NCI-H2196 treated with DMSO at 0.1 percent for 48 hours (cell line): ENCODE measurements around the gene GRID1.

Source experiments
- DNase-seq: peaks from one replicate; lab custom pipeline; 2025; ENCODE audit not compliant: unreplicated experiment; lab: John Stamatoyannopoulos, UW

The GRID1 gene

DNA sequence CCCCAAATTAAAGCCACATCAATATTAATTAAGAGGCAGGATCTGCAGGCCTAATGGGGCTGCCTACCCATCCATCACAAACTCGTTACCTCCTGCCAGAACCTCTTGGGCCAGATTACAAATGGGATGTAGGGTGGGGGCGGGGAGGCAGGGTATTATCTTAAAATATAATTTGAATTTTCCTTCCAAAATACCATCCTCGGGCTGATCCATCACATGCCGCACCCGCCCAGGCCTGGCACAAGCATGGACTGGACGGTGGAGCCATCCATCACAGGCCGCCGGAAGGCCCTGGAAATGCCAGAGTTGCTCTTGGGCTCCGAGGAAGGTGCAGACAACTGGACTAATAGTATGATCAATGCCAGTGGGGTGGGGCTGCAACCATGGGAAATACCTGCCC, 212.8 kb downstream of the GRID1 start:
- no peak for DNase-seq

DNA sequence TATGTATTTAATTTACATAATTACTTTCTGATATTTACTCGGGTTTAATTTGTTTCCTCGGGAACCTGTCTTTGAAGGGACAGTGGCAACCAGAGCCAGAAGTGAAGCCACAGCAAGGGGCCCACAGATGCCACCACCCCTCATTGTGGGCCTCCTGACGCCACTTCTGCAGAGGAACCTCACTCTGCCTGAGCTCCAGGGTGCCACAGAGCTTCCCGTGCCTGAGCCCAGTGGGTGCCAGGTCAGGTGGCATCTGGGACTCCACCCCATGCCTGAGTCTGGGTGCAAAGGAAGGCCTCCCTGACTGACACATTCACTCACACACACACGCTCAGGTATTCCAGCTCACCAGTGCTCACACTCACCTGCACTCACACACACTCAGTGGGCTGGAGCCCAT, 213.7 kb downstream of the GRID1 start:
- no peak for DNase-seq

DNA sequence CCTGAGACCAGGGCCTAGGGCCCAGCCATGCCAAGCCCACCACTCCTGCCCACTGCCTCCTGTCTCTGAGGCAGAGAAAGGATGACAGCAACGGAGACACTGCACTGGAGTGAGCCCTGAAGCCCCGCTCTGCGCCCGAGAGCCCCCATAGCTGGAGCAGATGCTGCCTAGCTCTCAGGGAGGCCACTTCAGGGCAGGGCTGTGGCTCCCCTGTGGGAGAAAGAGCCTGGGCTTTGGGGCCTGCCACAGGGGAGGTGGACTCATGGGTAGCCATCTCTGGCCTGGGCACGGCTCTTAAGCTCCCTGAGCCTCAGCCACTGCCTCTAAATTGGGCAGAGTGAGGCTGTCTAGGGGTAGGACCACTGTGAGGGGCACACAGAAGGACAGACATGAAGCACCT, 214.2 kb downstream of the GRID1 start:
- DNase-seq, result no peak

DNA sequence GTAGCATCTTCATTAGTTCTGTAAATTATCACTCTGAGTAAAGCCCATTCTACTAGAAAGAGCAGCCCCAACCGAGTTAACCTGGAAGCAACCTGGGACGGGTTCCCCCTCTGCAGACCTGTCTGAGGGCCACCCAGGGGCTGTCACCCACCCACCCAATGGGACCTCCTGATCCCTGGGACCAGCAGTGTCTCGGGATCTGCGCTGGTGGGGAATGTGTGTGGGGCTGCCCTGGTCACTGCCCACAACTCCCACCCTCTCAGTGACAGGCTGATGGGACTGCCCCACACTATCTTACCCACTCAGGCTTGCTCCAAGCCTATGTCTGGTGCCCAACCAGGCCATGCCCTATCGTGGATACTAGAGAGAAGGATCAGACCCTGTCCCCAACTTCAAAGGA, 215.0 kb downstream of the GRID1 start:
- no peak for DNase-seq

DNA sequence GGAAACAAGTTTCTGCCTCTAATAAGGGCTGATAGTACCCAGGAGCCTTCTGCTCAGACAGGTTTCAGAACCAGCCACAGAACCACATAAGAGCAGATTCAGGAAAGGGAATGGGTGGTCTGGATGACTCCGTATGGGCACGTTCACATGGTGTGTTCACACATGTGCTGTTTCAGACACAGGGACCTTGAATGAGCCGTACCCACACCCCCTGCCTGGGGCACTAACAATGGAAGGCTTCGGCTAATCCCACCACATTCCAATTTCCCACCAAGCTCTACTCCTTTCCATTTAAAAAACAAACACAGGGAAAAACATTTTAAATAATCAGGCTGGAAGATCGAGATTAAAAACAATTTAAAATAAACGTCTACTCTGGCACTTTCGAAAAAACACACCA, 217.3 kb downstream of the GRID1 start:
- DNase-seq, result no peak

DNA sequence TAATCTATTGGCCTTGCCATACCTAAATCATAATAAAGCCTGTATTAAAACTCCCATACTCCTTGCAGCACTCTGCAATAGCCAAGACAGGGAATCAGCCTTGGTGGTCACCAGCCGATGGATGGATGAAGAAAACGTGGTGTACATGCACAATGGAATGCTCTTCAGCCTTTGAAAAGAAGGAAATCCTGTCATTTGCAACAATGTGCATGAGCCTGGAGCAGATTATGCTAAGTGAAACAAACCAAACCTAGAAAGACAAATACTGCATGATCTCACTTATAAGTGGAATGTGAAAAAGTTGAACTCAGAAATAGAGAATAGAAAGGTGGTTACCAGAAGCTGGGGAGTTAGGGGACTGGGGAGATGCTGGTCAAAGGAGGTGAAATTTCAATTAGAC, 218.5 kb downstream of the GRID1 start:
- DNase-seq, result no peak

DNA sequence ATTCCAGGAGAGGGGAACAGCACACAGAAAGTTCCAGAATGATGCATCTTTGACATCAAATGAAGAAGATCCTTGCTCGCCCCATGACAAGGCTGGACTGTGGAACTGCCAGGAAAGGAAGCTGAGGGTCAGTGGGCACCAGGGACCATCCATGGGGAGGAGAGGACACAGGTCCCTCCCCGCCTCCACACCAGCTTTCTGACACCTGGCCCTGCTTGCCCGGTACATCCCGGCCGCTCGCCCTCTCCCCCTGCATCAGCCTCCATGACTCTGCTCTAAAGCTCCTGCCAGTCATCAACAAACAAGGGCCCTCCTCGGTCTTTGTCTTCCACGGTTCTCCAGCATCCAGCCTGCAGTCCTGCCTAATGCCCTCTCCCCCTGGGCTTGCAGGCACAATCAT, 222.3 kb downstream of the GRID1 start:
- DNase-seq, result no peak

DNA sequence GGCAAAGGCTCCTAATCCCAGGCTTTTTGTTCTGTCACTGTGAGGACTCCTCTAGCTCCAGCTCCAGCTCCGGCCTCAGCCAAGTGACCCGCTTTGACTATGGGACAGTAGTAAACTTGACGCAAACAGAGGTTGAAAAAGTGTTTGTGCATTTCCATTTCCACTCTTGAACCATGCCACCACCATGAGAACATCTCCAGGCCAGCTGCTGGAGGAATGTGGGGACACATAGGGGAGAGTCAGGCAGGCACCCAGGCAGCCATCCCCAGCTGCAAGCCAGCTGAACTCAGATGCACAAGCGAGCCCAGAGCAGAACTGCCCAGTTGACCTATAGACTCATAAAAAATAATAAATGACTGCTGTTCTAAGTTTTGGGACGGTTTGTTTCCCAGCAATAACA, 224.7 kb downstream of the GRID1 start:
- no peak for DNase-seq

DNA sequence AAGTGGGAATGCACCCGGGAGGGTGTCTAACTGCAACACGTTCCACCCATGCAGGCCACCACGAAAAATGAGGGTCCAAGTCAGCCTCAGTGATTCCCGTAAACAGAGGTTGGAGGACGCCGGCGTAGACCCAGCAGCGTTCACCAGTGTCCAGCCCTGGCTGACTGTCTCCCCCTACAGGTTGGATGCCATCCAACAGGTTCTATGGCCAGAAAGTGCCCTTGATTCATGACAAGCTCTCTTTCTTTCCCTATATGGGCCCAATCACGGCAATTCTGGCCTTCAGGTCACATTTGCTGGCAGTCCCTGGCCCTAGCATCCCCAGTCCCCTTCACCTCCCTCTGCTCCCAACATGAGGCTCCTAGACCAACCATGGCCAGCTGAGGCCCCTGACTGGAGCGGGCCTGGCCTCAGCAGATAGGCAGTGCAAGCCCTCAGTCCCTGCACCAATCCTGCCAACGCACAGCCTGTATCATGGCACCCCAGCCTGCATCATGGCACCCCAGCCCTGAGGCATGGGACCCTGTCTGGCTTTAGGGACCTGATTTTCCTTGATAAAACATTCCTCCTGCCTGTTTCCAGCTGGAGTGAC, 227.4 kb downstream of the GRID1 start:
- DNase-seq, result no peak

DNA sequence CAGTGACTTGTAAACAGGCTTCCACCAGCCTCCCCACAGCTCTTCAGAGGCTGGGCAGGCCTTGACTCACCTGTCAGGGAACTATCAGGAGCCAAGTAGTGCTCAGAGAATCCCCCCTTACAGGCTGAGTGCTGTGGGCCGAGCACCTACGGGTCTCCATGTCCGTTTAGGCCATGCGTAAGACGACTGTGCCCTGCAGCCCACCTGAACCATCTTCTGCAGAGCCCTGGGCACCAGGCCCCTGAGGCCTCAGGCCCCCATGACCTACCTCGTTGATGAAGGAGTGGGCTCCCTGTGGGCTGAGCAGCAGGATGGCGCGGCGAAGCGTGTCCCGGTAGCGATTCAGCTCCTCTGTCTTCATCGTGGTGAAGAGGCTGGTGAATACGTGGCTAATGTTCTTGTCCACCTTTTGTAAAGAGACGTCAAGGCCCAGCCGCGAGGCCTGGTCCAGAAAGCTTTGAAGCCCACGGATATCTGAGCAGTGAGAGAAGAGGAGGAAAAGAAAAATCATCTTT, 228.0 kb downstream of the GRID1 start:
- DNase-seq, result no peak

DNA sequence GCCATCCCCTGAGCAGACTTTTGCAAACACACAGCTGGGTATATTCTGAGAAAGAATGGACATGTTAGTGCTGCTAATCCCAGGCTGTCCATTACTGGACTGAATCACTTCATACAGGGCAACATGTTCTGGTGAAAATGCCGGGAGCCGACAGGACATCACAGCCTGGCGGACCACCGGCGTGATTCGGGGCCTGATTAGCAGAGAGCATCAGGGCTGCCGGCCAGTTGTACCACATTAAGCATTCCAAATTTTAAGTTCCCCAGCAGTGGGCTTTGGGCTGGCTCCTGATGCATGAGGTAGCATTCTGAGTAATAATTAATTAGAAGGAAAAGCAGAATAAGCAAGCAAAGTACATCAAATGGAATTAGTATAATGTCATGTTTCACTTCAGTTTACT, 229.0 kb downstream of the GRID1 start:
- DNase-seq, result no peak

DNA sequence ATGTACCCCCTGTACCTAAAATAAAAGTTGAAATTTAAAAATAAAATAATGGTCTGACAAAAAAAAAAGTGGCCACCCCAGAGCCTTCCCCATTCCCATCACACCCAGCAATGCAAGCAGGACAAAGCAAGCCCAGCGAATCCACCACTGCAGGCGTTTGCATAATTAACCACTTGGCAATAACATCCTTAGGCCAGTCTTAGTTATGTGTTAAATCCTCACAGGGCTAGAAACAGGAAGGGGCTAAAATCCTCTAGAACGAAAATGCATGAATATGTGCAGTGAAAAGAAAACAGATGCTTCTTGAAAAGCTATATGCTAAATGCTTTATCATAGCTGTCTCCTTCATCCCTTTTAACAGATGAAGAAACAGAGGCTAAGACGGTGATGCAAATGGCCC, 229.7 kb downstream of the GRID1 start:
- DNase-seq, result no peak

DNA sequence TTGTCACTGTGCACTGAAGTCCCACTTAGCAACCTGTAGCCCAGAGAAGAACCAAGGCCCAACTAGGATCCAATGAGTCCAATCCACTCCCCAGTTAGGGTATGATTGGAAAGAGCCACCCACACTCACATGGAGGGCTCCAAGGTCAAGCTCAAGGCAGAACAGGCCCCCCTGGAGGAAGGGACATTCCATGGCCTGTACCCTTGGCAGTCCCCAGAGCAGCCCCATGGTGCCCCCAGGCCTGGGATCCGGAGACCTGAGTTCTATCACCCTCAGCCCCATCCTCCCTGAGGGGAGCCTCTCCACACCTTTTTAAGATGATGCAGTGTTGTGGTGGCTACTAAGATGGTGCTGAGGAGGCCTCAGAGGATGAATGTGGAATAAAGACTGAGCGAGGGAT, 231.4 kb downstream of the GRID1 start:
- no peak for DNase-seq

DNA sequence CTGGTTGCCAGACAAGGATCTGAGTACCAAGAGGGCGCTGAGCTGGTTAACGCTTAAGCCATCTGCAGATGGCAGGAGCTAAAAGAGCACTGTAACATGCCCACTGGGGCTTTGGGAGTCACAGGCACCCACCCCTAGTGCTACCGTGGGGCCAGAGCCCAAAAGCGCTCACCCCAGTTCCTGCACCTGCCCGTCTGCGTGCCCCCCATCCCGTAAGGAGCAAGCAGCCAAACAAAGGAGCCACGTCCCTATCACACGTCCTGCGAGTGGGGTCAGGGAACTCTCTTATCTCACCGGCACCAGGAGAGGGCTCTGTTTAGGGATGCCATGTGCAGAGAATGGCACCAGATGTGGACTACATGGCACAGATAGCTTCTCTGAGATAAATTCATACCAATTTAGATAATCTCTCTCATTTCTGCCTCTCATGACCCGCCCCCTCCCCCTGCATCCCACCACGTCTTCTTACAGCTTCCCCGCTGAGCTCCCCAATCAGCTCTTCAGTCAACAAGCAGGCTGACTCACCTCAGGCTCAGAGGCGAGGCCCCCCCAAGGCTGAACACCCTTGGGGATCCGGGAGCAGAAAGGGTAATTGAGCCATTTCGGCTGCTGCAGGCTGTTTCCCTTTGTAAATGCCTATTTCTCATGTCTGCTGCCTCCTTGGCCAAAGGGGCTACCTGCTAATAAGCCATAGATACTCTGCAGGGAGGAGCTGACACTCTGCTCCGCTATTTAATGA, 235.7 kb downstream of the GRID1 start:
- no peak for DNase-seq

DNA sequence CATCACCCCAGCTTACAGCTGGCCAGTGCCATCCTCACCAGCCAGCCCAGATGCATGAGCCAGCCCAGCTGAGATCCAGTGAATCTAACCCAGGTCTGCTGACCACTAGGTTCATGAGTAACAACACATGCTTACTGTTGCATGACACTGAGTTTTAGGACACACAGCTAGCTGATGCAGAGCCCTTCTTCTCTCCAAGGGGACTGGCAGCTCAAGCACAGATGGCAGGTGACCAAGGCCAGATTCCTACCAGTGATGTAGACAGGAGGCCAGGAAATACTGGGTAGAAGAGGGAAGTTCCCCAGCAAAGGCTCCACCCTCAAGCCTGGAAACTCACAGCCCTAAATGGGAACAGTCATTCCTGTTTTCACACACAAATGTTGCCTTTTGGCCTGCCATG, 236.6 kb downstream of the GRID1 start:
- DNase-seq, result no peak

DNA sequence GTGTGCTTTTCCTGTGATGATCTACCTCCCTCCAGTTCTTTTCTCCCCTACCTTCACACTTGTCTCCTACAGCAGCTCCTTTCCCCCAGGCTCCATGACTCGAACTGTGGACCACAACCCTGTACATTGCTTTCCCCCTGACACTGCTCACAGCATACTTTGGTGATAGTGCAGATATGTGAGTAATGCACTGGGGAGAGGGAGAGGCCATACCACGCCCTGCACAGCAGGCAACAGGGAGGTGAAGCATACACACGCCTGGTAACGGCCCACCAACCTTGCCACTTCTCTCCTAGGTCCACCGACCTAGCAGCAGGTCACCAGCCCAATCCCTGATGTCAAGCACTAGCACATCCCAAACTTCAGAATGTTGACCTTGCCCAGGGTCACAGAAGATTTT, 238.2 kb downstream of the GRID1 start:
- no peak for DNase-seq

DNA sequence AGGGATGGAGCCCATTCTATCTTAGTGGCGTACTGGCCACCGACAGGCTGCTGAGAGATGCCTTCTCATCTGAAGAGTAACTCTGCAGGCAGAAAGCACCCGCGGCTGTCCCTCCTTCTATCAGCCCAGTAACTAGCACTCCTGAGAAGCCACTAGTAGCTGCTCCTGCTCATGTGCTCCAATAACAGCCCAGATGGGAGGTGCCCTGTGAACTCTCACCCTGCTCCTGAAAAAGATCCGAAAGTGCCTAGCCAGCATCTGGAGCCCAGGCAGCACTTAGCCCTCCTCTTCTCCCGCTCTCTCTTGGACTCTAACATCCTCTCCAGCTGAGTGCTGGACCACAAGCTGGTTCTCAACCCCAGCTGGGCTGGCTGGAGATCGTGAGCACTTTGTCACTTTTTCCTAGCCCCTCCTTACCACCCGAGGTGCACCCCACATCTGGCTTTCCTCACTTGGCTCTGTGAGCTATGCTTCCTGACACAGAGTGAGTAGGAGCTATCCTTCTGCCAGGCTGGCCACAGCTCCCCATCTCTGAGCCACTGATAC, 239.2 kb downstream of the GRID1 start:
- no peak for DNase-seq

DNA sequence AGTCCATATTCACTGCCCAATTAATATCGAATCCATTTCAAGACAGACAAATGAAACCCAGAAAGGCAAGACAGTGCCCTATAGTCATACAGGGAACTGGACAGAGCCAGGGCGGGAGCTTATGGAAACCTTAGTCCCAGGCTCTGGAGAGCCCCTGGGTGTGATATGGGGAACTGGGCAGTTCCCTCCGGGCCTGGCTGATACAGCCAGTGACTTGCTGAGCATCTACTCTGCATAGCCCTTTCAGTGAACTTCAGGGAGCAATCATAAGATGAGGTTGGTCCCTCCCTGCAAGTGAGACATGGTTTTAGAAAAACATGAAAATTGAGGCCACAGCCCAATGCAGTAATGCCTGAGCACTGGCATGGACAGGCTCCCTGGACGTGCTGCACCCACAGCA, 241.9 kb downstream of the GRID1 start:
- DNase-seq, result no peak

DNA sequence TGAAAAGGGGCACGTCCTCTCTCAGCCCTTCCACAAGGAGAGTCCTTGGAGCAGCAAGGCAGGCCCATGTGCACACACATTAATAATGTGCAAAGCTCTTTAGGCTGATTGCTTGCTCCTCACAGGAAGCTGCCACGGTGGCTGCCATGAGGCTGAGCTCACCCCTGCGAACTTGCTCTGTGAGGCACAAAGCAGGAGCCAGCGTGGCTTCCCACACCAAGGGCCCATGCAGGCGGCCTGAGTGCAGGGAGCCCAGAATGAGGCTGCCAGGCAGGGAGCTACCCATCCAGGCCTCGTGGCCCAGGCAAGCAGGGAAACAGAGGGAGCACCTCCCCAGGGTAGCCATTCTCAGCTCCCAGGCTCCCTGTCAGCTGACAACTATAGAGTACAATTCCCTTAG, 242.9 kb downstream of the GRID1 start:
- DNase-seq, result no peak

DNA sequence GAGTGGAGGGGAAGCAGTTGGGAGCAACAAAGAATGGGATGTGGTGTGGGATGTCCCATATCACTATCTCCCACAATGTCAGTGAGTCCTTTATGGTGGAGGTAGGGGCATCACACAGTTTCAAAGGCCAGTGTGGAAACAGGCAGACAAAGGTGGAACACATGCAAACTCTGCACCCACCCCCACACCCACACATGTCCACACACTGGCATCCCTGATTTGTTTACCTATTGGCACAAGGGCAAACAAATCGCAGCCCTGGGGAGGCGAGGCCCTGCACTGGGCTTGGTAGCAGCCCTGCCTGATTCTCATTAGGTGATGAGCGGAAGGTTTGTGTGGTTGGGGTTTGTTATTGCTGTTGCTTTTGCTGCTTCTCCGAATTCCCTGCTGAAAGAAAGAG, 243.3 kb downstream of the GRID1 start:
- no peak for DNase-seq

DNA sequence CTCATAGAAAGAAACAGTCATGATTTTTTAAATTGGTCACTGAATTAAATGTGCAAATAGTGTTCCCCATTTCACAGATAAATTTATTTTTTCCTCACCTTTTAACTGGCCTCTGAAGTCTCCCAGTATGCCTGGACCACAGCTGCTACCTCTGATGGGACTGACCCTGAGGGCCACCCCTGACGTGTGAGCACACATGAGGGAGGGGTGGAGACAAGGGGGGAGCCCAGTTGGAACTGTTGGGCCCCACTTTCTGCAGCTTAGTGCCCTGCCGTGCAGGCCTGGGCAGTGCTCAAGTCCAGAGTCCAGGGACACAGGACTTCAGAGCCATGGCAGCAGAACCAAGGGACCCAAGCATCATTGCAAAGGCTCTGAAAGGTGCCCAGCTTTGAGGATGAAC, 243.9 kb downstream of the GRID1 start:
- no peak for DNase-seq

DNA sequence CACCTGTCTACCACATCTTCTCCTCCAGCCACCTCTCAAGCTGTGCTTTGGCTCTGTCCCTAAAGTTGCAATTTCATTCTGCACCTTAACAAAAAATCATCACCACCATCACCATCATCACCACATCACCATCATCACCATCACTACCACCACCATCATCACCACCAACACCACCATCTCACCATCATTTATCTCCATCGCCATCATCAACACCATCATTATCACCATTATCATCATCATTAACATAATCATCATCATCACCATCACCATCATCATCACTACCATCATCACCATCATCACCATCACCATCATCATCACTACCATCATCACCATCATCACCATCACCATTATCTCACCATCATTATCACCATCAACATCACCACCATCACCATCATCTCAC, 245.4 kb downstream of the GRID1 start:
- no peak for DNase-seq

DNA sequence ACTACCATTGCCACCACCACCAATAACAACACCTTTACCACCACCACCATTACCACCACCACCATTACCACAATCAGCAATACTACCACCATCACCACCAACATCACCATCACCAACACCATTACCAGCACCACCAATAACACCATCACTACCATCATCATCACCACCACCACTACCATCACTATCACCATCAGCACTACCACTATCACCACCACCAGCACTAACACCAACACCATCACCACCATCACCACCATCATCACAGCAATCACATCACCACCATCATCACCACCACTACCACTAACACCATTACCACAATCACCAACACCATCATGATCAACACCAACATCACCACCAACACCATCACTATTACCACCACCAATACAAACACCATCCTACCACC, 249.5 kb downstream of the GRID1 start:
- DNase-seq, result no peak
